Measurements from ENCODE around the gene PLCG1.

PLCG1 gene

DNA sequence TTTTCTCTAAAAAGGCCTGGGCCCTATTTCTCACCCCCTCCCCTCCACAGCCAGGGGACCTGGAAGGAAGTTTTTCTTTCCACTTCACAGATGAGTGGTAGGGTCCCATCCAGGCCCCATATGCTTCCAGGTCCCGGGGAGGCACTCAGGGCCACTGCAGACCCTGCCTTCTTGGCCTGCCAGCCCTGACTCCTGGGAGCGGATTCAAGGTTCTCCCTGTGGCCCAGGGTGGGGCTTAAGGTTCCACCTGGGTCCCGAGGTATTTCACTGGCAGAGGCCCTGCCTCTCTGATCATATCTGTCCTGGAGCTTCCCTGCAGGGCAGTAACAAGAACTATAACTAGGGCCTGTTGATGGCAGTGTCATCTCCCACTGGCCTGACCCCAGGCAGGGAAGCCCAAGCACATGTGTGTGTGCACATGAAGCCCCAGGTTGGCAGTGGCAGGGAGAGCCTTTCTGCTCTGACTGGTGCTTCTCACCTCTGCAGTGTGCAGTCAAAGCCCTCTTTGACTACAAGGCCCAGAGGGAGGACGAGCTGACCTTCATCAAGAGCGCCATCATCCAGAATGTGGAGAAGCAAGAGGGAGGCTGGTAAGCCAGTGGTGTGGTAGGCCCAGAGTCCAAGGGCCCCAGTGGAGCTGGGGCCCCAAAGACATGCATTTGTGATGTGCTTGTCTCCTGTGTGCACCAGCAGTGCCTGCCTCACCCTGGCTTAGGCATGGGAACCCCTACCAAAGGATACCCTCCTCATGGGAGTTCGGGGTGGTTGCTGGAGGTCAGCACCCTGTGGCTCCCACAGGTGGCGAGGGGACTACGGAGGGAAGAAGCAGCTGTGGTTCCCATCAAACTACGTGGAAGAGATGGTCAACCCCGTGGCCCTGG lies 31.2 kb downstream of the PLCG1 start:
- DNase-seq = no peak

- DNase-seq = no peak
These were observed 31.9 kb downstream of the PLCG1 start for GRCh38 chr20:41169162-41169690.

- DNase-seq = no peak
These were observed 32.5 kb downstream of the PLCG1 start for GRCh38 chr20:41169791-41170351.

- DNase-seq = no peak
These were observed 33.2 kb downstream of the PLCG1 start for GRCh38 chr20:41170386-41171105.

- DNase-seq = no peak
These were observed 34.5 kb downstream of the PLCG1 start for GRCh38 chr20:41171736-41172295.

- no peak for DNase-seq
These were observed 35.2 kb downstream of the PLCG1 start for GRCh38 chr20:41172296-41173140.

DNA sequence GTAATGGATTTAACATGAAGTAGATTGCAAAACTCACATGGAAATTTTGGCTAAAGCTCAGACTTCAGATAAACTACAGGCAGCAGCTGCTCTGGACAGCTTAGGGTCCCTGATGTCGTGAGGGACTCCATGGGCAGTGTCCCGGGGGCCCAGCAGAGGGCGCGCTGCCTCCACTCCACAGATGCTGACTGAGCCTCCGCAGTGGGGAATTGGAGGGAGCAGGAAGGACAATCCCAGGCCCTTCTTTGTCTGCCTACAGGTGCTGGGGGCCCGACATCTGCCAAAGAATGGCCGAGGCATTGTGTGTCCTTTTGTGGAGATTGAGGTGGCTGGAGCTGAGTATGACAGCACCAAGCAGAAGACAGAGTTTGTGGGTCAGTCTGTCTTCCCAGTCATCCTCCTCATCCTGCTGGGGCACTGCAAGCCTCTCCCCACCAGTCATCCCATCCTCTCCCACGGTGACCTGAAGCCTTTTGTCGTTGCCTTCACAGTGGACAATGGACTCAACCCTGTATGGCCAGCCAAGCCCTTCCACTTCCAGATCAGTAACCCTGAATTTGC lies 35.9 kb downstream of the PLCG1 start:
- DNase-seq = peak; percentile 80

DNA sequence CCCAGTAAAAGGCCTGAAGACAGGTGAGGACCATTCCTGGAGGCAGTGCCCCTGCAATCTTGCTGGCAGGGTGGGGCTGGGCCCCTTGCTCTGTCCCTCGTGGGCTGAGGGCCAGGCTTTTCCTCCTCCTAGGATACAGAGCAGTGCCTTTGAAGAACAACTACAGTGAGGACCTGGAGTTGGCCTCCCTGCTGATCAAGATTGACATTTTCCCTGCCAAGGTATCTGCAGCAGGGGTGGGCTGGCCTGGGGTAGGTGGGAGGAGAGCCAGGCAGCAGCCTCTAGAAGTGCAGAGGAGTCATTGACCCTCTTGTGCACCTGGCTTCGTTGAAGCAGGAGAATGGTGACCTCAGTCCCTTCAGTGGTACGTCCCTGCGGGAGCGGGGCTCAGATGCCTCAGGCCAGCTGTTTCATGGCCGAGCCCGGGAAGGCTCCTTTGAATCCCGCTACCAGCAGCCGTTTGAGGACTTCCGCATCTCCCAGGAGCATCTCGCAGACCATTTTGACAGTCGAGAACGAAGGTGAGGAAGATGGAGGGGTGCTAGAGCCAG lies 36.5 kb downstream of the PLCG1 start:
- DNase-seq = no peak

GRCh38 chr20:41174373-41174772 lies 37.0 kb downstream of the PLCG1 start:
- no peak for DNase-seq

- DNase-seq = no peak
These were observed 37.4 kb downstream of the PLCG1 start for GRCh38 chr20:41174782-41175181.

- no peak for DNase-seq
These were observed 37.9 kb downstream of the PLCG1 start for GRCh38 chr20:41175201-41175651.

- DNase-seq = no peak
These were observed 38.5 kb downstream of the PLCG1 start for GRCh38 chr20:41175727-41176330.

DNA sequence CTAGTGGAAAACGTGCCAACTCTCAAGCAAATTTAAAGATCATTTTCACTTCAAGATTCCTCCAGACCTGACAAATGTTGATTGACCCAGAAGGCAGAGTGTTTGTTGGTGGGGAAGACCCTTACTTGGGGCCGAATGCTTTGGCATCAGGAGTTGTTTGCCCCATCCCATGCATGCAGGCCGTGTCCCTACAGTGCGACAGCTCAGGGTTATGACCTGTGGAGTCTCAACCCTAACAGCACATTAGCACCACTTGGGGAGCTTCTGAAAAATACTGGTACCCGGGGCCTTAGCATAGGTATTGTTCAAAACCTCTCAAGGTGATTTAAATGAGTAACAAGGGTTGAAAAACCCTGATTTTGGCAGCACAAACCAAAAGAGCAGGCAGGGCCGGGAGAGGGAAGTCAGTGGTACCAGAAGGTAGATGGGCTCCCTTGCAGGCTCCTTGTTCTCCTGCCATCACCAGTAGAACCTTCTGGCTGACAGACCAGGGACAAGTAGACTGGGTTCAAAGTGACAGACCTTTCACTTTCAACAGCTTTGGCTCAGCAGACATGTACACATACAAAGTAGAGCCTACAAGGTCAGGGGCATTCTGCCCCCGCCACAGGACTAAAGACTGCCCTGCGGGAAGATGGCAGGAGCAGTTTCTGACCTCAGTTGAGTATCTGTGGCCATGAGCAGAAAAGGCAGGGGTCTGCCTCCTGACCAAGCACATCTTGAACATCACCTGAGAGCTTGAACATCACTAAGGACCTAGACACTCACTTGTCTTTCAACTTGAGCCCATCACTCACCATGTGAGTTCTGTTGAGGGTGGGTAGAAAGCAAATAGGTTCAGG lies 39.6 kb downstream of the PLCG1 start:
- no peak for DNase-seq

DNA sequence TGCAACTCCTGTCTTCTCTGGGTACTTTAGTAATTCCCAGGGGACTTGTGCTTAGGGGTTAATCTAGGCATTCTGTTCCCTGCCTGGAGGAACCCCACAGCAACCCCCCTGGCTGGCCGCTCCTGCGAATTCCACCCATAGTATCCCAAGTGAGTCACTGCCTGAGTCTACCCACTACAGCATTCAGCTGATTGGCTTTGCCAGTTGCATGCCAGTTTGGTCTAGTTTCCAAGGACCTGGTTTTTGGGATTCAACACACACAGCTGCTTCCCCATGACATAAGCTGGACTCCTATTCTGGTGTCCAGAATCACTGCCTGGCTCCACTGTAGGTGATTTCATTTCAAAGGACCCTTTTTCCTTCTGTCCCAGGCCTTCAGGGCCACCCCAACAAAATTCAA lies 40.3 kb downstream of the PLCG1 start:
- DNase-seq = no peak

- DNase-seq = no peak
These were observed 41.2 kb downstream of the PLCG1 start for GRCh38 chr20:41178495-41178894.

- DNase-seq = no peak
These were observed 41.6 kb downstream of the PLCG1 start for GRCh38 chr20:41178904-41179432.

GRCh38 chr20:41179961-41180360 lies 42.6 kb downstream of the PLCG1 start:
- no peak for DNase-seq

DNA sequence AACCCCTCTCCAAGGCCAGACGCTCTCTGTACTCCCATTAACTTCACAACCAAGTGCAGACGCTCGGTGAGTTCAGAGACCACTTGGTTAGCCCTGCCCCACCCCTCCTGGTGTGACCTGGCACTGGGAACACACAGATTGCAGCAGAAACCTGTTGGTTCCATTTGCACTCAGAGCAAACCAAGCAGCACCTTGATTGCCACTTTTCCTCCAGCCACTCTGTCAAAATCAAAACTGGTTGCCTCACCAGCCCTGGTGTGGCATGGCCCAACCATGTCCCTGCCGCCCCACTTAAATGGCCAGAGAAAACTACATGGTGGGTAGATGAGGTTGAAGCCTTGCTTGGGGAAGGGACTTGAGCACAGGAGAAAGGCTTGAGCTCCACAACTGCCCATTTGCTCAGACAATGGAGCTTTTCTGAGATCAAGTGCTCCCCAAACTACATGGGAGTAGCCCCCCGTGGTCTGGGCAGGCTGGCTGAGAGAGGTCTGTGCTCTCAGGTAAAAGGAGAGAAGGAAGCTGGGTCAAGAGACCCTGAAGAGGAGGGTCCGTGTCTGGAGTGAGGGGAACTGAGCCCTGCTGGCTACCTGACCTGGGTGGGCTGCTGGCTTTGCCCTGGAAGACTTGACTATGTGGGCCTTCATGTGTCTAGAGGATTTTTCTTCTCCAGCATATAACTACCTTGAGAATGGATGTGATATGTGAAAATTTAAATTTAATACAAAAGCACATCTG lies 43.4 kb downstream of the PLCG1 start:
- no peak for DNase-seq

GRCh38 chr20:41181567-41181966 lies 44.2 kb downstream of the PLCG1 start:
- no peak for DNase-seq

All from CD4-positive, alpha-beta T cell treated with Interleukin-6 for 4 hours (primary cell).